Measurements from ENCODE around the gene DYRK3. TPM values are rescaled to one million over a fixed set of nuclear protein-coding genes. Genes with fewer than 3 reads are reported as not detected.

DYRK3 gene
- total RNA-seq, 1 experiment from 2014 or later: 7.1 TPM

Other genes with a start within 250 kb of the DYRK3 start
- gene IKBKE, start 165.1 kb upstream of the DYRK3 start, total RNA-seq (2021; ENCODE audit: unreplicated experiment): 5.1 TPM
- gene RASSF5, start 128.0 kb upstream of the DYRK3 start, total RNA-seq (2021; ENCODE audit: unreplicated experiment): 5.4 TPM
- gene EIF2D, start 23.1 kb upstream of the DYRK3 start, total RNA-seq (2021; ENCODE audit: unreplicated experiment): 54.8 TPM
- gene MAPKAPK2, start 49.4 kb downstream of the DYRK3 start, total RNA-seq (2021; ENCODE audit: unreplicated experiment): 51.1 TPM
- gene IL19, start 135.2 kb downstream of the DYRK3 start, total RNA-seq (2021; ENCODE audit: unreplicated experiment): not detected
- gene IL10, start 137.0 kb downstream of the DYRK3 start, total RNA-seq (2021; ENCODE audit: unreplicated experiment): not detected
- not detected for gene IL20, start 230.1 kb downstream of the DYRK3 start, total RNA-seq (2021; ENCODE audit: unreplicated experiment)

Data from HCT116 (cell line).